Measurements from ENCODE around the gene DLST.

- no peak for TF ChIP-seq POLR2A (IDR thresholded peaks at IDR 0.05; ENCODE audit: extremely low read depth, insufficient read length)
- no peak for TF ChIP-seq CTCF (IDR thresholded peaks at IDR 0.05; ENCODE audit: low read depth, low read length)
- no peak for TF ChIP-seq MYC (IDR thresholded peaks at IDR 0.05; ENCODE audit: low read depth, low read length)
- no peak for TF ChIP-seq MAX (IDR thresholded peaks at IDR 0.05; ENCODE audit: low read depth, low read length)
Observed at GRCh38 chr14:74853581-74853980, 28.1 kb upstream of the DLST start.

All from NB4 (cell line).